HG03342 (cell line): ENCODE measurements around the gene KCND1.

ENCODE experiments used
- ATAC-seq: cut with Tn5 transposase; IDR thresholded peaks from one replicate; pipeline ENCODE4 v1.9.1; 2021; ENCODE audit warnings: mild to moderate bottlenecking, moderate library complexity; ENCODE audit not compliant: unreplicated experiment

The KCND1 gene

GRCh38 chrX:48975041-48975440 is 3.4 kb upstream of the KCND1 start:
- no peak for ATAC-seq

- no peak for ATAC-seq
Measured at GRCh38 chrX:48974574-48974973, 2.9 kb upstream of the KCND1 start.

- ATAC-seq = no peak
Measured at GRCh38 chrX:48974033-48974432, 2.4 kb upstream of the KCND1 start.

GRCh38 chrX:48972220-48973164 is 848 bp upstream of the KCND1 start:
- ATAC-seq = no peak

- no peak for ATAC-seq
Measured at GRCh38 chrX:48969471-48969870, 2.2 kb downstream of the KCND1 start.

GRCh38 chrX:48968377-48968776 is 3.3 kb downstream of the KCND1 start:
- no peak for ATAC-seq

GRCh38 chrX:48966796-48967579 is 4.7 kb downstream of the KCND1 start:
- ATAC-seq = no peak

- no peak for ATAC-seq
Measured at GRCh38 chrX:48965959-48966358, 5.7 kb downstream of the KCND1 start.

- ATAC-seq = no peak
Measured at GRCh38 chrX:48961585-48962091, 10.0 kb downstream of the KCND1 start.

- ATAC-seq = no peak
Measured at GRCh38 chrX:48960291-48960690, 11.4 kb downstream of the KCND1 start.

- no peak for ATAC-seq
Measured at GRCh38 chrX:48958635-48959094, 13.0 kb downstream of the KCND1 start.

GRCh38 chrX:48957827-48958634 is 13.6 kb downstream of the KCND1 start:
- ATAC-seq = peak; percentile 82

- ATAC-seq = peak; percentile 35
Measured at GRCh38 chrX:48957477-48957826, 14.2 kb downstream of the KCND1 start, which contains the start of gene OTUD5. TSS of gene OTUD5 (minus strand) at chrX:48957607. CDS start at chrX:48957570, 37 bp downstream.

- ATAC-seq = peak; percentile 1
Measured at GRCh38 chrX:48956728-48957414, 14.8 kb downstream of the KCND1 start.

GRCh38 chrX:48948589-48948988 is 23.1 kb downstream of the KCND1 start:
- no peak for ATAC-seq

- peak; percentile 54 for ATAC-seq
Measured at GRCh38 chrX:48945517-48946348, 25.9 kb downstream of the KCND1 start.

- no peak for ATAC-seq
Measured at GRCh38 chrX:48942895-48943294, 28.7 kb downstream of the KCND1 start.

GRCh38 chrX:48940404-48940955 is 31.2 kb downstream of the KCND1 start:
- no peak for ATAC-seq
